ENCODE data around the gene DAG1. TPM values are rescaled to one million over a fixed set of nuclear protein-coding genes. Genes with fewer than 3 reads are reported as not detected.
A peak's percentile ranks its signal among the peaks of the same experiment; 100 is the strongest.

DAG1 gene
- polyA plus RNA-seq, 1 donor (not counting 4 experiments of a cell fraction or from before 2014, with no cell fraction given) = 22.0 TPM

DNA sequence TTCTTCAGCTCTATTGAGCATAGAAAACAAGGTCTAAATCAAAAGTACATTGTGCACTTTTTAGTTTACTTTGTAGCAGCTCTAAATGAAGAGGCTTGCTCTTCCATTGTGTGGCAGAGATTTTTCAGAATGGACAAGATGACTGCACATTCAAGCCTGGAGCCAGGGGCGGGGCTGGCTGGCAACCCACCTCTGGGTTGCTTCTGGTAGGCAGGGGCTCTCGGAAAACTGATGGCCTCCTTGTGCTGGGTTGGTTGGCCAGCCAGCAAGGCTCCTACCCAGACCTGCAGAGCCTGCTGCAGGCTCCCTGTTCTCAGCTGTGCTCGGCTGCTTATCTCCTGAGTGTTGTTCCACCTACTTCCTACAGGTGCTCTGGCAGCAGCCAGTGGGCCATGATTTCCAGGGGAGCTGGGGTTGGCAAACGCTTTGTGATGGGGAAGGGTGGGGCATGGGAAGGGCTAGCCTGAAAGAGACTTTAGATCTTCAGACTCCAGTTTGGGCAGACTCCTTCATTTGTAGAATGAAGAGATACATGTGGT, 93.0 kb downstream of the DAG1 start:
- Histone ChIP-seq H3K27ac (ENCODE audit: control insufficient read depth, insufficient read depth, low read length) (no peak overlapping the region), H3K4me1 (ENCODE audit: control insufficient read depth, extremely low read depth, insufficient read depth, low read length) (peaks cover 8% of the 10 kb centered on the region), H2AFZ (ENCODE audit: control insufficient read depth, low read length) (no peak overlapping the region), H3K79me2 (ENCODE audit: control insufficient read depth, insufficient read depth, low read length) (no peaks in the 10 kb centered on the region), H3K9me1 (ENCODE audit: control insufficient read depth, extremely low read depth, insufficient read depth, low read length) (no peaks in the 10 kb centered on the region), H4K20me1 (ENCODE audit: control insufficient read depth, extremely low read depth, insufficient read depth, low read length) (no peaks in the 10 kb centered on the region), H3K9me3 (ENCODE audit: control insufficient read depth, low read depth, low read length) (no peaks in the 10 kb centered on the region), H3K27me3 (ENCODE audit: control insufficient read depth, extremely low read depth, insufficient read depth, low read length) (peaks cover 10% of the 10 kb centered on the region), H3K9ac (ENCODE audit: control insufficient read depth, extremely low read depth, insufficient read depth, low read length) (no peak overlapping the region), H3K4me3 (ENCODE audit: control insufficient read depth in 2 of 3, extremely low read depth in 1 of 3, insufficient read depth in 2 of 3, low read depth in 1 of 3, low read length in 3 of 3) (no peak overlapping the region), H3K36me3 (ENCODE audit: control insufficient read depth in 2 of 2, extremely low read depth in 1 of 2, insufficient read depth in 2 of 2, low read length in 2 of 2) (no peaks in the 10 kb centered on the region), H3K4me2 (ENCODE audit: control insufficient read depth, extremely low read depth, insufficient read depth, low read depth, low read length) (no peak overlapping the region)
- no peak for TF ChIP-seq EZH2 (IDR thresholded peaks at IDR 0.05; ENCODE audit: low read length)
- TF ChIP-seq, protein P1, sequence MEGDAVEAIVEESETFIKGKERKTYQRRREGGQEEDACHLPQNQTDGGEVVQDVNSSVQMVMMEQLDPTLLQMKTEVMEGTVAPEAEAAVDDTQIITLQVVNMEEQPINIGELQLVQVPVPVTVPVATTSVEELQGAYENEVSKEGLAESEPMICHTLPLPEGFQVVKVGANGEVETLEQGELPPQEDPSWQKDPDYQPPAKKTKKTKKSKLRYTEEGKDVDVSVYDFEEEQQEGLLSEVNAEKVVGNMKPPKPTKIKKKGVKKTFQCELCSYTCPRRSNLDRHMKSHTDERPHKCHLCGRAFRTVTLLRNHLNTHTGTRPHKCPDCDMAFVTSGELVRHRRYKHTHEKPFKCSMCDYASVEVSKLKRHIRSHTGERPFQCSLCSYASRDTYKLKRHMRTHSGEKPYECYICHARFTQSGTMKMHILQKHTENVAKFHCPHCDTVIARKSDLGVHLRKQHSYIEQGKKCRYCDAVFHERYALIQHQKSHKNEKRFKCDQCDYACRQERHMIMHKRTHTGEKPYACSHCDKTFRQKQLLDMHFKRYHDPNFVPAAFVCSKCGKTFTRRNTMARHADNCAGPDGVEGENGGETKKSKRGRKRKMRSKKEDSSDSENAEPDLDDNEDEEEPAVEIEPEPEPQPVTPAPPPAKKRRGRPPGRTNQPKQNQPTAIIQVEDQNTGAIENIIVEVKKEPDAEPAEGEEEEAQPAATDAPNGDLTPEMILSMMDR (optimal IDR thresholded peaks at IDR 0.05 in 1 of 3, IDR thresholded peaks at IDR 0.05 in 1 of 3, conservative IDR thresholded peaks at IDR 0.05 in 1 of 3; ENCODE audit: extremely low read depth in 1 of 3, insufficient read depth in 2 of 3, low read length in 3 of 3) = peak in 1 of 3 experiments; percentile 40
- dilution Hi-C loops (cut with MboI; ENCODE audit: extremely low pct_ligation_motif_present, low sequenced_read_pairs) = loop anchor here (25.0 kb wide), 1 partner anchor 99 kb away; the partner anchor contains the start of gene APEH
- FAIRE-seq = no peak
- no peak for DNase-seq (ENCODE audit: low read depth, low spot score)

DNA sequence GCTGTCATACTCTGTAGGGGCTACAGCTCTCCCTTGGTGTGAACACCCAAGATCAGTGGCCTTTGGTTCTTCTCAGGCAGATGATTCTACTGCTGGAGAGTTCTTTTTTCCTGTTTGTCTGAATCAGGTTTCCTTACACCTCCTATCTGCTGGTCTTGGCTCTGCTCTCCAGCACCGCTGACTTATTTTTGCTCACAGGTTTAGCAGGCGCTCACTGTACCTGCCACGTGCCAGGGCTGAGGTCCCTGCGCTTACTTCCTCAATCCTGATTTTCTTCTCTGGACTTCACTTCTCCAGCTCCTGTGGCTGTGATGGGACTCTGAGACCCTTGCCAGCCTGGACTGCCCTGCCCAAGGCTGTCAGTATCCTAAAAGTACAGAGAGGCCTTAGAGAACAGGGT, 93.7 kb downstream of the DAG1 start:
- Histone ChIP-seq H3K79me2 (ENCODE audit: control insufficient read depth, insufficient read depth, low read length) (no peaks in the 10 kb centered on the region), H3K9me3 (ENCODE audit: control insufficient read depth, low read depth, low read length) (no peaks in the 10 kb centered on the region), H3K36me3 (ENCODE audit: control insufficient read depth in 2 of 2, extremely low read depth in 1 of 2, insufficient read depth in 2 of 2, low read length in 2 of 2) (no peaks in the 10 kb centered on the region), H3K9me1 (ENCODE audit: control insufficient read depth, extremely low read depth, insufficient read depth, low read length) (no peaks in the 10 kb centered on the region), H3K4me2 (ENCODE audit: control insufficient read depth, extremely low read depth, insufficient read depth, low read depth, low read length) (no peak overlapping the region), H3K27ac (ENCODE audit: control insufficient read depth, insufficient read depth, low read length) (no peak overlapping the region), H4K20me1 (ENCODE audit: control insufficient read depth, extremely low read depth, insufficient read depth, low read length) (no peaks in the 10 kb centered on the region), H3K4me3 (ENCODE audit: control insufficient read depth in 2 of 3, extremely low read depth in 1 of 3, insufficient read depth in 2 of 3, low read depth in 1 of 3, low read length in 3 of 3) (no peak overlapping the region), H3K9ac (ENCODE audit: control insufficient read depth, extremely low read depth, insufficient read depth, low read length) (no peak overlapping the region), H3K27me3 (ENCODE audit: control insufficient read depth, extremely low read depth, insufficient read depth, low read length) (peaks cover 7% of the 10 kb centered on the region), H2AFZ (ENCODE audit: control insufficient read depth, low read length) (no peak overlapping the region), H3K4me1 (ENCODE audit: control insufficient read depth, extremely low read depth, insufficient read depth, low read length) (peaks cover 8% of the 10 kb centered on the region)
- DNase-seq (ENCODE audit: low read depth, low spot score) (no peak), FAIRE-seq (no peak)
- TF ChIP-seq EZH2 (IDR thresholded peaks at IDR 0.05; ENCODE audit: low read length) = no peak
- TF ChIP-seq, protein P1 (optimal IDR thresholded peaks at IDR 0.05 in 1 of 3, IDR thresholded peaks at IDR 0.05 in 1 of 3, conservative IDR thresholded peaks at IDR 0.05 in 1 of 3; ENCODE audit: extremely low read depth in 1 of 3, insufficient read depth in 2 of 3, low read length in 3 of 3) = no peak
- dilution Hi-C loops (cut with MboI; ENCODE audit: extremely low pct_ligation_motif_present, low sequenced_read_pairs) = loop anchor here (25.0 kb wide), 1 partner anchor 99 kb away; the partner anchor contains the start of gene APEH

All from keratinocyte (primary cell).